Right renal pelvis (tissue), 4 donors: ENCODE results near the gene EGR2. TPM values are rescaled to one million over a fixed set of nuclear protein-coding genes. Genes with fewer than 3 reads are reported as not detected.

Experiments
- polyA plus RNA-seq, 4 donors: library from polyadenylated mRNA; unstranded; fragments of 120-200 nt; gene quantifications; one replicate each; pipeline ENCODE4 v1.2.1, GENCODE V29; 2013; ENCODE audit not compliant: insufficient read length in 4 of 4

The EGR2 gene
- polyA plus RNA-seq, 4 donors = 0.70 to 9.1 (median 2.7) TPM

Other genes starting within 250 kb of the EGR2 start
- gene ADO, start 11.6 kb downstream of the EGR2 start, polyA plus RNA-seq = 10 to 100 TPM; 36.3 to 46.5 (median 40.8) TPM